ENCODE measurements around the gene CNPY1. TPM values are rescaled to one million over a fixed set of nuclear protein-coding genes. Genes with fewer than 3 reads are reported as not detected.

Gene CNPY1
- total RNA-seq, 4 donors from 2014 or later: 0.25 TPM; not detected in 3

GRCh38 chr7:155463114-155463811, 83.1 kb downstream of the CNPY1 start:
- intact Hi-C loops (cut with DNase I; ENCODE audit: low total_unique reads): no loop called here
- Histone ChIP-seq H3K9me3 (no peaks in the 10 kb centered on the region), H3K36me3 (no peaks in the 10 kb centered on the region), H3K27me3 (peaks cover 87 to 98% (median 97%) of the 10 kb centered on the region in 3 donors), H3K4me3 (no peak overlapping the region), H3K4me1 (peaks cover 11 to 20% of the 10 kb centered on the region in 2 donors), H3K27ac (no peak overlapping the region)
- no peak for TF ChIP-seq POLR2A (IDR thresholded peaks at IDR 0.05)
- in situ Hi-C loops (cut with MboI; ENCODE audit: low sequenced_read_pairs in 4 of 4): no loop called here
- DNase-seq (no peak), ATAC-seq (no peak)

DNA sequence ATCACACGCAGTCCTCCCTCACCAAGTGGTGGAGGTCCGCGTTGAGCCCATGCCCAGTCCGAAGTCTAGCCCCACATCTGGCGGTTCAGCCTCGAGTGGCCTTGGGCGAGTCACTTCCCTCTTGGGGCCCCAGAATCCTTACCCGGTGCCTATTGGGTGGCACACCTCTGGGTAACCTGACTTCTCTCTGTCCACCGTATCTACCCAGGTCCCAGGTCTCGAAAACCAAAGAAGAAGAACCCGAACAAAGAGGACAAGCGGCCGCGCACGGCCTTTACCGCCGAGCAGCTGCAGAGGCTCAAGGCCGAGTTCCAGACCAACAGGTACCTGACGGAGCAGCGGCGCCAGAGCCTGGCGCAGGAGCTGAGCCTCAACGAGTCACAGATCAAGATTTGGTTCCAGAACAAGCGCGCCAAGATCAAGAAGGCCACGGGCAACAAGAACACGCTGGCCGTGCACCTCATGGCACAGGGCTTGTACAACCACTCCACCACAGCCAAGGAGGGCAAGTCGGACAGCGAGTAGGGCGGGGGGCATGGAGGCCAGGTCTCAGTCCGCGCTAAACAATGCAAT, 84.1 kb downstream of the CNPY1 start:
- no peak for ATAC-seq
- H3K4me3 ChIP-seq: no peak overlapping the region
- no peak overlapping the region for H3K27ac ChIP-seq
- peaks cover 81 to 94% (median 87%) of the 10 kb centered on the region in 3 donors for H3K27me3 ChIP-seq
- H3K36me3 ChIP-seq: no peaks in the 10 kb centered on the region
- in situ Hi-C loops (cut with MboI; ENCODE audit: low sequenced_read_pairs in 4 of 4) (no loop called here), intact Hi-C loops (cut with DNase I; ENCODE audit: low total_unique reads) (no loop called here)
- peaks cover 15 to 18% of the 10 kb centered on the region in 2 donors for H3K4me1 ChIP-seq
- DNase-seq: no peak
- H3K9me3 ChIP-seq: no peaks in the 10 kb centered on the region
- TF ChIP-seq, protein P1, sequence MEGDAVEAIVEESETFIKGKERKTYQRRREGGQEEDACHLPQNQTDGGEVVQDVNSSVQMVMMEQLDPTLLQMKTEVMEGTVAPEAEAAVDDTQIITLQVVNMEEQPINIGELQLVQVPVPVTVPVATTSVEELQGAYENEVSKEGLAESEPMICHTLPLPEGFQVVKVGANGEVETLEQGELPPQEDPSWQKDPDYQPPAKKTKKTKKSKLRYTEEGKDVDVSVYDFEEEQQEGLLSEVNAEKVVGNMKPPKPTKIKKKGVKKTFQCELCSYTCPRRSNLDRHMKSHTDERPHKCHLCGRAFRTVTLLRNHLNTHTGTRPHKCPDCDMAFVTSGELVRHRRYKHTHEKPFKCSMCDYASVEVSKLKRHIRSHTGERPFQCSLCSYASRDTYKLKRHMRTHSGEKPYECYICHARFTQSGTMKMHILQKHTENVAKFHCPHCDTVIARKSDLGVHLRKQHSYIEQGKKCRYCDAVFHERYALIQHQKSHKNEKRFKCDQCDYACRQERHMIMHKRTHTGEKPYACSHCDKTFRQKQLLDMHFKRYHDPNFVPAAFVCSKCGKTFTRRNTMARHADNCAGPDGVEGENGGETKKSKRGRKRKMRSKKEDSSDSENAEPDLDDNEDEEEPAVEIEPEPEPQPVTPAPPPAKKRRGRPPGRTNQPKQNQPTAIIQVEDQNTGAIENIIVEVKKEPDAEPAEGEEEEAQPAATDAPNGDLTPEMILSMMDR (IDR thresholded peaks at IDR 0.05 in 4 of 5, conservative IDR thresholded peaks at IDR 0.05 in 1 of 5): no peak
- TF ChIP-seq POLR2A (IDR thresholded peaks at IDR 0.05): no peak

GRCh38 chr7:155461631-155462030, 84.7 kb downstream of the CNPY1 start:
- DNase-seq: no peak
- no peak overlapping the region for H3K4me3 ChIP-seq
- no peaks in the 10 kb centered on the region for H3K9me3 ChIP-seq
- no peak for TF ChIP-seq POLR2A (IDR thresholded peaks at IDR 0.05)
- TF ChIP-seq, protein P1 (IDR thresholded peaks at IDR 0.05 in 4 of 5, conservative IDR thresholded peaks at IDR 0.05 in 1 of 5): no peak
- H3K27me3 ChIP-seq: peaks cover 81 to 91% (median 86%) of the 10 kb centered on the region in 3 donors
- H3K36me3 ChIP-seq: no peaks in the 10 kb centered on the region
- in situ Hi-C loops (cut with MboI; ENCODE audit: low sequenced_read_pairs in 4 of 4) (no loop called here), intact Hi-C loops (cut with DNase I; ENCODE audit: low total_unique reads) (no loop called here)
- ATAC-seq: no peak
- H3K27ac ChIP-seq: no peak overlapping the region
- peaks cover 18 to 19% of the 10 kb centered on the region in 2 donors for H3K4me1 ChIP-seq

GRCh38 chr7:155460926-155461613, 85.3 kb downstream of the CNPY1 start:
- intact Hi-C loops (cut with DNase I; ENCODE audit: low total_unique reads): no loop called here
- TF ChIP-seq, protein P1 (IDR thresholded peaks at IDR 0.05 in 4 of 5, conservative IDR thresholded peaks at IDR 0.05 in 1 of 5): no peak
- TF ChIP-seq POLR2A (IDR thresholded peaks at IDR 0.05): no peak
- Histone ChIP-seq H3K4me1 (peaks cover 23% of the 10 kb centered on the region in 2 donors), H3K27ac (no peak overlapping the region), H3K4me3 (no peak overlapping the region), H3K9me3 (no peaks in the 10 kb centered on the region), H3K36me3 (no peaks in the 10 kb centered on the region), H3K27me3 (peaks cover 81 to 91% (median 86%) of the 10 kb centered on the region in 3 donors)
- DNase-seq (no peak), ATAC-seq (no peak)
- in situ Hi-C loops (cut with MboI; ENCODE audit: low sequenced_read_pairs in 4 of 4): no loop called here

Data from gastrocnemius medialis (tissue), 4 donors.